ENCODE data around the gene CENPF. TPM values are rescaled to one million over a fixed set of nuclear protein-coding genes. Genes with fewer than 3 reads are reported as not detected.

CENPF gene
- total and polyA plus RNA-seq, 2 of the 13 experiments (the other 11 are each of a cell fraction or from before 2014, with no cell fraction given): 14.7 to 84.9 TPM

GRCh38 chr1:214664651-214665433, 61.8 kb downstream of the CENPF start:
- no TSS peak for BruUV-seq (replicated peaks)
- peaks cover 10 to 74% of the 10 kb centered on the region in 2 experiments for H3K36me3 ChIP-seq (replicated peaks in 1 of 2; ENCODE audit: control insufficient read depth in 1 of 2, insufficient read depth in 2 of 2, low read length in 2 of 2)
- intact Hi-C loops (cut with micrococcal nuclease; ENCODE audit: unreplicated experiment): no loop called here
- DNase-seq (ENCODE audit: low spot score): no peak
- no peak overlapping the region for H2AFZ ChIP-seq (ENCODE audit: low read length)
- peaks cover 9% of the 10 kb centered on the region for H3K4me1 ChIP-seq (ENCODE audit: insufficient read depth, low read length)
- CTCF ChIA-PET (ENCODE audit: low intra/inter-chr PET ratio, low total read pairs): no interaction called here
- in situ Hi-C loops (cut with HindIII; ENCODE audit: extremely low pct_ligation_motif_present, low pct_unique_long_range_greater_than_20kb): loop anchor here (5.0 kb wide), 1 partner anchor 482 kb away; no protein-coding TSS in a partner anchor
- no peaks in the 10 kb centered on the region for H3K79me2 ChIP-seq (ENCODE audit: insufficient read depth, low read length)
- H3K9ac ChIP-seq (ENCODE audit: insufficient read depth, low read depth, low read length): no peak overlapping the region
- ATAC-seq: no peak
- no peaks in the 10 kb centered on the region for H4K20me1 ChIP-seq (ENCODE audit: insufficient read depth, low read length)
- no peak for FAIRE-seq
- 99% methylated on average over 8 of the region's 8 CpGs for WGBS (ENCODE audit: low lambda C conversion rate)
- H3K4me3 ChIP-seq (replicated peaks in 1 of 3; ENCODE audit: insufficient read depth in 1 of 3, low read depth in 2 of 3, low read length in 3 of 3): no peak overlapping the region
- no peak overlapping the region for H3K27ac ChIP-seq (ENCODE audit: extremely low read length, insufficient read depth, low read length)
- H3K27me3 ChIP-seq (ENCODE audit: control insufficient read depth in 1 of 2, insufficient read depth in 2 of 2, low read length in 2 of 2): no peaks in the 10 kb centered on the region
- no peak for TF ChIP-seq CC2D1A (CRISPR knock-in tag; IDR thresholded peaks at IDR 0.05)
- TF ChIP-seq ZSCAN9 (CRISPR knock-in tag; IDR thresholded peaks at IDR 0.05; ENCODE audit: borderline replicate concordance): no peak
- TF ChIP-seq ZBED4 (CRISPR knock-in tag; IDR thresholded peaks at IDR 0.05; ENCODE audit: borderline replicate concordance): no peak
- TF ChIP-seq, protein P1, sequence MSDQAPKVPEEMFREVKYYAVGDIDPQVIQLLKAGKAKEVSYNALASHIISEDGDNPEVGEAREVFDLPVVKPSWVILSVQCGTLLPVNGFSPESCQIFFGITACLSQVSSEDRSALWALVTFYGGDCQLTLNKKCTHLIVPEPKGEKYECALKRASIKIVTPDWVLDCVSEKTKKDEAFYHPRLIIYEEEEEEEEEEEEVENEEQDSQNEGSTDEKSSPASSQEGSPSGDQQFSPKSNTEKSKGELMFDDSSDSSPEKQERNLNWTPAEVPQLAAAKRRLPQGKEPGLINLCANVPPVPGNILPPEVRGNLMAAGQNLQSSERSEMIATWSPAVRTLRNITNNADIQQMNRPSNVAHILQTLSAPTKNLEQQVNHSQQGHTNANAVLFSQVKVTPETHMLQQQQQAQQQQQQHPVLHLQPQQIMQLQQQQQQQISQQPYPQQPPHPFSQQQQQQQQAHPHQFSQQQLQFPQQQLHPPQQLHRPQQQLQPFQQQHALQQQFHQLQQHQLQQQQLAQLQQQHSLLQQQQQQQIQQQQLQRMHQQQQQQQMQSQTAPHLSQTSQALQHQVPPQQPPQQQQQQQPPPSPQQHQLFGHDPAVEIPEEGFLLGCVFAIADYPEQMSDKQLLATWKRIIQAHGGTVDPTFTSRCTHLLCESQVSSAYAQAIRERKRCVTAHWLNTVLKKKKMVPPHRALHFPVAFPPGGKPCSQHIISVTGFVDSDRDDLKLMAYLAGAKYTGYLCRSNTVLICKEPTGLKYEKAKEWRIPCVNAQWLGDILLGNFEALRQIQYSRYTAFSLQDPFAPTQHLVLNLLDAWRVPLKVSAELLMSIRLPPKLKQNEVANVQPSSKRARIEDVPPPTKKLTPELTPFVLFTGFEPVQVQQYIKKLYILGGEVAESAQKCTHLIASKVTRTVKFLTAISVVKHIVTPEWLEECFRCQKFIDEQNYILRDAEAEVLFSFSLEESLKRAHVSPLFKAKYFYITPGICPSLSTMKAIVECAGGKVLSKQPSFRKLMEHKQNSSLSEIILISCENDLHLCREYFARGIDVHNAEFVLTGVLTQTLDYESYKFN (CRISPR knock-in tag; conservative IDR thresholded peaks at IDR 0.05): no peak
- no peak for TF ChIP-seq YEATS4 (CRISPR knock-in tag; IDR thresholded peaks at IDR 0.05; ENCODE audit: borderline replicate concordance)
- TF ChIP-seq, protein P2, sequence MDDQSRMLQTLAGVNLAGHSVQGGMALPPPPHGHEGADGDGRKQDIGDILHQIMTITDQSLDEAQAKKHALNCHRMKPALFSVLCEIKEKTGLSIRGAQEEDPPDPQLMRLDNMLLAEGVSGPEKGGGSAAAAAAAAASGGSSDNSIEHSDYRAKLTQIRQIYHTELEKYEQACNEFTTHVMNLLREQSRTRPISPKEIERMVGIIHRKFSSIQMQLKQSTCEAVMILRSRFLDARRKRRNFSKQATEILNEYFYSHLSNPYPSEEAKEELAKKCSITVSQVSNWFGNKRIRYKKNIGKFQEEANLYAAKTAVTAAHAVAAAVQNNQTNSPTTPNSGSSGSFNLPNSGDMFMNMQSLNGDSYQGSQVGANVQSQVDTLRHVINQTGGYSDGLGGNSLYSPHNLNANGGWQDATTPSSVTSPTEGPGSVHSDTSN (CRISPR knock-in tag; IDR thresholded peaks at IDR 0.05; ENCODE audit: borderline replicate concordance): no peak
- no peak for TF ChIP-seq ARHGAP35 (CRISPR knock-in tag; IDR thresholded peaks at IDR 0.05; ENCODE audit: borderline replicate concordance)
- no peak for TF ChIP-seq DR1 (CRISPR knock-in tag; IDR thresholded peaks at IDR 0.05)
- no peak for TF ChIP-seq FLYWCH1 (CRISPR knock-in tag; IDR thresholded peaks at IDR 0.05)
- no peak for TF ChIP-seq NFYB (CRISPR knock-in tag; IDR thresholded peaks at IDR 0.05)
- no peak for TF ChIP-seq SMARCC2 (IDR thresholded peaks at IDR 0.05)
- no peaks in the 10 kb centered on the region for H3K9me3 ChIP-seq (ENCODE audit: low read length)
- POLR2A ChIA-PET: no interaction called here
- no peak overlapping the region for H3K4me2 ChIP-seq (ENCODE audit: low read depth, low read length)
